Activated CD4-positive, alpha-beta T cell treated with anti-CD3 and anti-CD28 coated beads, Interleukin-2, Interleukin-6, amounts not matched to agents 100 ng/mL and 50 ng/mL, durations not matched to agents 16 hours and 8 hours (primary cell): ENCODE measurements around the gene RARB.

Experiments used
- DNase-seq: peaks from one replicate; pipeline ENCODE4 v3.0.0-alpha.2; 2020

Gene RARB

GRCh38 chr3:25473246-25473645 lies 45.2 kb downstream of the RARB start:
- DNase-seq: no peak

- DNase-seq: no peak
Observed at GRCh38 chr3:25474052-25474451, 46.0 kb downstream of the RARB start.

GRCh38 chr3:25476639-25477038 lies 48.6 kb downstream of the RARB start:
- DNase-seq: no peak

GRCh38 chr3:25478211-25478757 lies 50.2 kb downstream of the RARB start:
- no peak for DNase-seq

- no peak for DNase-seq
Observed at GRCh38 chr3:25478964-25479726, 51.1 kb downstream of the RARB start.

- no peak for DNase-seq
Observed at GRCh38 chr3:25479727-25480010, 51.6 kb downstream of the RARB start.

- no peak for DNase-seq
Observed at GRCh38 chr3:25480811-25481210, 52.7 kb downstream of the RARB start.

GRCh38 chr3:25481386-25481785 lies 53.3 kb downstream of the RARB start:
- no peak for DNase-seq

- no peak for DNase-seq
Observed at GRCh38 chr3:25483456-25483855, 55.4 kb downstream of the RARB start.

GRCh38 chr3:25485673-25486072 lies 57.6 kb downstream of the RARB start:
- DNase-seq: no peak

GRCh38 chr3:25486932-25487331 lies 58.9 kb downstream of the RARB start:
- no peak for DNase-seq

- no peak for DNase-seq
Observed at GRCh38 chr3:25489858-25490593, 62.0 kb downstream of the RARB start.

- no peak for DNase-seq
Observed at GRCh38 chr3:25493246-25493645, 65.2 kb downstream of the RARB start.

- DNase-seq: no peak
Observed at GRCh38 chr3:25493786-25494185, 65.7 kb downstream of the RARB start.

GRCh38 chr3:25495304-25495703 lies 67.2 kb downstream of the RARB start:
- DNase-seq: no peak

- DNase-seq: no peak
Observed at GRCh38 chr3:25495726-25496253, 67.7 kb downstream of the RARB start.

- no peak for DNase-seq
Observed at GRCh38 chr3:25497096-25497495, 69.0 kb downstream of the RARB start.

- no peak for DNase-seq
Observed at GRCh38 chr3:25500706-25501210, 72.7 kb downstream of the RARB start.

GRCh38 chr3:25502233-25502632 lies 74.2 kb downstream of the RARB start:
- DNase-seq: no peak

GRCh38 chr3:25503898-25504301 lies 75.8 kb downstream of the RARB start:
- no peak for DNase-seq

GRCh38 chr3:25505581-25505980 lies 77.5 kb downstream of the RARB start:
- DNase-seq: no peak

- DNase-seq: no peak
Observed at GRCh38 chr3:25507811-25508210, 79.7 kb downstream of the RARB start.

- DNase-seq: no peak
Observed at GRCh38 chr3:25508433-25508832, 80.4 kb downstream of the RARB start.

GRCh38 chr3:25508901-25509300 lies 80.8 kb downstream of the RARB start:
- no peak for DNase-seq
